Ramos (cell line): ENCODE measurements around the gene TMEM256.
"Not testable (repeated sequence)": the region's sequence is repeated elsewhere in the genome, so short reads cannot be mapped to it uniquely, and the experiment has no call there.

Experiments used
- in situ Hi-C: fragments of 300-500 bp; cut with MboI; formaldehyde crosslinking; loops from one replicate; pipeline ENCODE4 v1.14.3; 2022; ENCODE audit warnings: low sequenced_read_pairs; ENCODE audit not compliant: unreplicated experiment

The TMEM256 gene

GRCh38 chr17:7389924-7390910 is 13.7 kb downstream of the TMEM256 start:
- in situ Hi-C loops, result no loop called here

- in situ Hi-C loops, result no loop called here
Measured at GRCh38 chr17:7388856-7389255, 15.0 kb downstream of the TMEM256 start.

- in situ Hi-C loops, result no loop called here
Measured at GRCh38 chr17:7384489-7385081, 19.3 kb downstream of the TMEM256 start.

- in situ Hi-C loops, result no loop called here
Measured at GRCh38 chr17:7383742-7384488, 20.0 kb downstream of the TMEM256 start.

GRCh38 chr17:7383371-7383741 is 20.5 kb downstream of the TMEM256 start:
- in situ Hi-C loops, result no loop called here

GRCh38 chr17:7382901-7383300 is 21.0 kb downstream of the TMEM256 start:
- in situ Hi-C loops, result no loop called here

GRCh38 chr17:7380855-7381683 is 22.8 kb downstream of the TMEM256 start, which contains the start of gene TNK1:
TNK1 (plus strand) TSS chr17:7381089; CDS start chr17:7382927, 1,838 bp downstream.
- in situ Hi-C loops, result no loop called here

GRCh38 chr17:7380321-7380720 is 23.6 kb downstream of the TMEM256 start:
- in situ Hi-C loops, result no loop called here

GRCh38 chr17:7379134-7379533 is 24.8 kb downstream of the TMEM256 start:
- in situ Hi-C loops, result no loop called here

- in situ Hi-C loops, result no loop called here
Measured at GRCh38 chr17:7374353-7374752, 29.5 kb downstream of the TMEM256 start.

- in situ Hi-C loops, result no loop called here
Measured at GRCh38 chr17:7370853-7371252, 33.0 kb downstream of the TMEM256 start.

GRCh38 chr17:7369825-7370224 is 34.1 kb downstream of the TMEM256 start:
- in situ Hi-C loops, result no loop called here

GRCh38 chr17:7368599-7368994 is 35.3 kb downstream of the TMEM256 start:
- in situ Hi-C loops, result not testable (repeated sequence)

- in situ Hi-C loops, result no loop called here
Measured at GRCh38 chr17:7367918-7368598, 35.8 kb downstream of the TMEM256 start.

- in situ Hi-C loops, result no loop called here
Measured at GRCh38 chr17:7367083-7367482, 36.8 kb downstream of the TMEM256 start.

GRCh38 chr17:7365963-7366362 is 37.9 kb downstream of the TMEM256 start:
- in situ Hi-C loops, result not testable (repeated sequence)

GRCh38 chr17:7363311-7363710 is 40.6 kb downstream of the TMEM256 start:
- in situ Hi-C loops, result no loop called here

- in situ Hi-C loops, result no loop called here
Measured at GRCh38 chr17:7361906-7362305, 42.0 kb downstream of the TMEM256 start.

- in situ Hi-C loops, result no loop called here
Measured at GRCh38 chr17:7357381-7357780, 46.5 kb downstream of the TMEM256 start.
